Body of pancreas (tissue), 4 donors: ENCODE data around the gene MEF2B. TPM values are rescaled to one million over a fixed set of nuclear protein-coding genes. Genes with fewer than 3 reads are reported as not detected.
A peak's percentile ranks its signal among the peaks of the same experiment; 100 is the strongest.

Experiments used
- ATAC-seq: fragments of 150-250 bp; one replicate; pipeline ENCODE4 v1.9.1; 2016
- DNase-seq, 4 donors: peaks; one replicate each; pipeline ENCODE4 v3.0.0-alpha.2; 2019
- H3K27ac ChIP-seq, 4 donors: fragments of 200-600 bp; sonication (generic); 1 replicate in 3 of 4; 2 replicates in 1 of 4; pipeline versions ENCODE4 v1.5.1 to v1.6.1; 2016 to 2019; ENCODE audit warnings: mild to moderate bottlenecking in 1 of 4, mixed read lengths in 1 of 4, moderate library complexity in 1 of 4
- H3K27me3 ChIP-seq, 2 donors: fragments of 200-600 bp; sonication (generic); one replicate each; pipeline ENCODE4 v1.6.0; 2016; ENCODE audit warnings: mild to moderate bottlenecking in 1 of 2
- H3K36me3 ChIP-seq, 2 donors: fragments of 200-600 bp; sonication (generic); replicated peaks in 1 of 2; 2 replicates each; pipeline ENCODE4 v1.5.1; 2016; ENCODE audit warnings: low read depth in 2 of 2; ENCODE audit not compliant: insufficient read depth in 1 of 2
- H3K4me1 ChIP-seq: fragments of 200-600 bp; sonication (generic); one replicate; pipeline ENCODE4 v1.6.0; 2016
- H3K4me3 ChIP-seq, 2 donors: fragments of 200-600 bp; sonication (generic); 1 replicate in 1 of 2; 2 replicates in 1 of 2; pipeline ENCODE4 v1.5.1; 2016 to 2019
- H3K9me3 ChIP-seq, 3 donors: fragments of 200-600 bp; sonication (generic); 1 replicate in 2 of 3; 2 replicates in 1 of 3; pipeline ENCODE4 v1.5.1; 2016
- POLR2A ChIP-seq, 3 donors: fragments of 450-650 bp; IDR thresholded peaks; one replicate each; pipeline ENCODE4 v1.6.1; 2016; ENCODE audit warnings: antibody characterized with exemption in 3 of 3, mild to moderate bottlenecking in 2 of 3
- WGBS, 2 donors: methylation state at CpG; one replicate each; pipeline ENCODE4 v1.1.5; 2017; 5-methylcytosine and 5-hydroxymethylcytosine counted together
- intact Hi-C: fragments of 100-400 bp; cut with DNase I; formaldehyde crosslinking; loops from one replicate; pipeline ENCODE4 v1.15.1; 2023
- total RNA-seq, 2 donors: library from RNA; depleted of rRNA; stranded (reverse); fragments of >200 nt; gene quantifications; one replicate each; pipeline ENCODE4 v1.1.0, GENCODE V29; 2016
- TF ChIP-seq, protein P1 (sequence below), 7 experiments: fragments of 450-650 bp in 4 of 7; fragments of 200-600 bp in 3 of 7; sonication (generic) in 3 of 7; IDR thresholded peaks; one replicate each; pipeline ENCODE4 v1.5.1; 2016 to 2019; ENCODE audit warnings: antibody characterized with exemption in 7 of 7

MEF2B gene
- total RNA-seq, 2 donors from 2014 or later: not detected

DNA sequence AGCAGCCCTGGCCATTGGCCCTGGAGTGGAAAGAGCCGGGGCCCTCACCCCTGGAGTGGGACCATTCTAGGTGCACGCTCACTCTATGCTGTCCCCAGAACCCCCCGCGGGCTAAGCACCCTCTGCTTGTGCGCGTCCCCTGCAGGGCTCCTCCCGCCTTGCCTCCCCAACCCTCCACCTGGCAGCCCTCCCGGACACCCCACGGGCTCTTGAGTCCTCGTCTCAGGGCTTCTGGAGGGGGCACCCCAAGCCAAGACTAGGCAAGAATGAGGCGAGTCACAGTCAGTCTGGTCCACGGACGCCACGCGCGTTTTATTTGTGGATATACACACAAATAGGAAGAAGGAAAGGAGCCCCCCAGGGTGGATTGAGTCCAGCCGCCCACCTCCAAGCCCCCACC is 24.8 kb downstream of the MEF2B start:
- ATAC-seq: no peak
- no peaks in the 10 kb centered on the region for H3K27me3 ChIP-seq
- TF ChIP-seq, protein P1, sequence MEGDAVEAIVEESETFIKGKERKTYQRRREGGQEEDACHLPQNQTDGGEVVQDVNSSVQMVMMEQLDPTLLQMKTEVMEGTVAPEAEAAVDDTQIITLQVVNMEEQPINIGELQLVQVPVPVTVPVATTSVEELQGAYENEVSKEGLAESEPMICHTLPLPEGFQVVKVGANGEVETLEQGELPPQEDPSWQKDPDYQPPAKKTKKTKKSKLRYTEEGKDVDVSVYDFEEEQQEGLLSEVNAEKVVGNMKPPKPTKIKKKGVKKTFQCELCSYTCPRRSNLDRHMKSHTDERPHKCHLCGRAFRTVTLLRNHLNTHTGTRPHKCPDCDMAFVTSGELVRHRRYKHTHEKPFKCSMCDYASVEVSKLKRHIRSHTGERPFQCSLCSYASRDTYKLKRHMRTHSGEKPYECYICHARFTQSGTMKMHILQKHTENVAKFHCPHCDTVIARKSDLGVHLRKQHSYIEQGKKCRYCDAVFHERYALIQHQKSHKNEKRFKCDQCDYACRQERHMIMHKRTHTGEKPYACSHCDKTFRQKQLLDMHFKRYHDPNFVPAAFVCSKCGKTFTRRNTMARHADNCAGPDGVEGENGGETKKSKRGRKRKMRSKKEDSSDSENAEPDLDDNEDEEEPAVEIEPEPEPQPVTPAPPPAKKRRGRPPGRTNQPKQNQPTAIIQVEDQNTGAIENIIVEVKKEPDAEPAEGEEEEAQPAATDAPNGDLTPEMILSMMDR (IDR thresholded peaks at IDR 0.05): no peak
- no peak for TF ChIP-seq POLR2A (IDR thresholded peaks at IDR 0.05)
- H3K4me1 ChIP-seq: peaks cover 8% of the 10 kb centered on the region
- H3K9me3 ChIP-seq: no peaks in the 10 kb centered on the region
- no peak overlapping the region for H3K4me3 ChIP-seq
- H3K27ac ChIP-seq: no peak overlapping the region
- H3K36me3 ChIP-seq: no peaks in the 10 kb centered on the region
- DNase-seq: no peak
- WGBS, 2 donors: 73 to 88% methylated on average over 1 to 17 of the region's 17 CpGs
- intact Hi-C loops: no loop called here

DNA sequence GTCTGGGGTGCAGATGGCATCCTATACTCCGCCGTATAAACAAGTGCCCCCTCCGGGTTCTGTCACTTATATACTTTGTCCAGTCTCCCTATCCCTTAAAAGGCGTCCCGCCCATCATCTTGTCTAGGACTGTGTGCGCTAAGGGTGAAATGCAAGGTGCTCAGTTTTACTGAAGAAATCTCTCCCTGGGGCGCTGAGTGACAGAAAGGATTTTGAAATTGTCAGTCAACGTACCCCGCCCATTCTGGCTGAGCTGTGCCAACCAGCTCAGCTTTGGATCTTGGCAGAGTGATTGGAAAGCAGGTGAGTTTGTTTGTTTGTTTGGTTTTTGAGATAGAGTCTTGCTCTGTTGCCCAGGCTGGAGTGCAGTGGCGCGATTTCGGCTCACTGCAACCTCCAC is 27.7 kb downstream of the MEF2B start:
- Histone ChIP-seq H3K27me3 (no peaks in the 10 kb centered on the region), H3K36me3 (no peaks in the 10 kb centered on the region), H3K4me3 (no peak overlapping the region), H3K9me3 (no peaks in the 10 kb centered on the region), H3K4me1 (peaks cover 14% of the 10 kb centered on the region), H3K27ac (no peak overlapping the region)
- no peak for ATAC-seq
- intact Hi-C loops: no loop called here
- WGBS, 2 donors: 68 to 80% methylated on average over 10 to 12 of the region's 12 CpGs
- DNase-seq: no peak
- no peak for TF ChIP-seq POLR2A (IDR thresholded peaks at IDR 0.05)
- TF ChIP-seq, protein P1 (IDR thresholded peaks at IDR 0.05): no peak

DNA sequence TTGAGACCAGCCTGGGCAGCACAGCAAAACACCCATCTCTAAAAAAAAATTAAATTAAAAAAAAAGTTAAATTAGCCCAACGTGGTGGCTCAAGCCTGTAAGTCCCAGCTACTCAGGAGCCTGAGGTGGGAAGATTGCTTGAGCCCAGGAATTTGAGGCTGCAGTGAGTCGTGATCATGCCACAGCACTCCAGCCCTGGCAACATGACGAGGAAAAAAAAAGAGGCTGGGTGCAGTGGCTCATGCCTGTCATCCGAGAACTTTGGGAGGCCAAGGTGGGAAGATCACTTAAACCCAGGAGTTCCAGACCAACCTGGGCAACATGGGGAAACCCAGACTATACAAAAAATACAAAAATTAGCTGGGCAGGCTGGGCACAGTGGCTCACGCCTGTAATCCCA is 29.6 kb downstream of the MEF2B start:
- no peaks in the 10 kb centered on the region for H3K9me3 ChIP-seq
- no peak overlapping the region for H3K4me3 ChIP-seq
- WGBS, 2 donors: 57 to 73% methylated on average over 5 of the region's 5 CpGs
- ATAC-seq (no peak), DNase-seq (no peak)
- H3K27me3 ChIP-seq: no peaks in the 10 kb centered on the region
- peaks cover 12% of the 10 kb centered on the region for H3K4me1 ChIP-seq
- H3K27ac ChIP-seq: no peak overlapping the region
- intact Hi-C loops: no loop called here
- no peak for TF ChIP-seq POLR2A (IDR thresholded peaks at IDR 0.05)
- TF ChIP-seq, protein P1 (IDR thresholded peaks at IDR 0.05): no peak
- no peaks in the 10 kb centered on the region for H3K36me3 ChIP-seq

DNA sequence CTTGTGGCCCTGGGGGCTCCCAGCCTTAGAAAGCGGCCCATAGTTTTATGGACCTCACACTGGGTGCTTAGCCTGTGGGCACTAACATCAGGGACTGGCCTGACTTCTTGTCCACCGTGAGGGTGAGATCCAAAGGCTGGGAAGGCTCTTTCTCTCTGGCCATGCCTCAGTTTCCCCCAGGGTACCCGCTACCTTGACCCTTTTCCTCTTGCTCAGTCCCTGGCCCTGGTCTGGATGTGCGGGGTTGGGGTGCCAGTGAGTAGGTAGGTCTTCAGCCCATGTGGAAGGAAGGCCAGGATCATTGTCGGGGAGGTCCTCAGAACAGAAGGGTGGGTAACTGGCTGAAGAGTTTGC is 30.2 kb downstream of the MEF2B start:
- peaks cover 12% of the 10 kb centered on the region for H3K4me1 ChIP-seq
- ATAC-seq: no peak
- intact Hi-C loops: loop anchor here (10.0 kb wide), 1 partner anchor 85 kb away; no protein-coding TSS in a partner anchor
- no peaks in the 10 kb centered on the region for H3K9me3 ChIP-seq
- no peak for DNase-seq
- TF ChIP-seq, protein P1 (IDR thresholded peaks at IDR 0.05): peak in 1 of 7 experiments; percentile 2
- no peak for TF ChIP-seq POLR2A (IDR thresholded peaks at IDR 0.05)
- 20 to 29% methylated on average over 1 to 5 of the region's 5 CpGs for WGBS, 2 donors
- H3K36me3 ChIP-seq: no peaks in the 10 kb centered on the region
- no peak overlapping the region for H3K27ac ChIP-seq
- no peak overlapping the region for H3K4me3 ChIP-seq
- H3K27me3 ChIP-seq: no peaks in the 10 kb centered on the region
